Mesothelial cell of epicardium (in vitro differentiated cells): ENCODE results near the gene OR51I1. TPM values are rescaled to one million over a fixed set of nuclear protein-coding genes. Genes with fewer than 3 reads are reported as not detected.

Source experiments
- DNase-seq, 2 experiments: peaks; one replicate each; pipeline ENCODE4 v3.0.0; 2021; ENCODE audit warnings: low spot score in 2 of 2; ENCODE audit not compliant: unreplicated experiment in 2 of 2
- H3K27ac Mint-ChIP-seq: 2 replicates; pipeline ENCODE4 v1.8.0; 2021; ENCODE audit warnings: mixed read lengths
- H3K27me3 Mint-ChIP-seq: 2 replicates; pipeline ENCODE4 v1.8.0; 2021; ENCODE audit warnings: low read depth, mixed read lengths
- H3K36me3 Mint-ChIP-seq: 2 replicates; pipeline ENCODE4 v1.8.0; 2021; ENCODE audit warnings: mixed read lengths
- H3K4me1 Mint-ChIP-seq: 2 replicates; pipeline ENCODE4 v1.8.0; 2021; ENCODE audit warnings: mixed read lengths
- H3K4me3 Mint-ChIP-seq: 2 replicates; pipeline ENCODE4 v1.8.0; 2021; ENCODE audit warnings: mild to moderate bottlenecking, moderate library complexity, mixed read lengths
- H3K9me3 Mint-ChIP-seq: 2 replicates; pipeline ENCODE4 v1.8.0; 2021; ENCODE audit warnings: mixed read lengths
- CTCF ChIP-seq: fragments of 200-600 bp; sonication (generic); IDR thresholded peaks from one replicate; pipeline ENCODE4 v1.5.0; 2021; ENCODE audit warnings: antibody characterized with exemption; ENCODE audit not compliant: unreplicated experiment
- total RNA-seq: library from RNA; stranded (reverse); gene quantifications from 3 replicates; pipeline ENCODE4 v1.2.1, GENCODE V29; 2021

Gene OR51I1
- total RNA-seq: 0.50 to 0.93 TPM (median 0.63 TPM) in 3 replicates

GRCh38 chr11:5441414-5441813 is at the start of gene OR51I1:
OR51I1 (minus strand) TSS chr11:5441514; CDS start chr11:5441514, 0 bp downstream.
- no peak for DNase-seq
- peaks cover 5% of the 10 kb centered on the region for H3K9me3 Mint-ChIP-seq
- TF ChIP-seq CTCF: no peak
- H3K27ac Mint-ChIP-seq: no peak within 1 kb of the TSS
- no peaks in the 10 kb centered on the region for H3K4me1 Mint-ChIP-seq
- peaks cover 31% of the 10 kb centered on the region for H3K27me3 Mint-ChIP-seq
- no peaks in the 10 kb centered on the region for H3K36me3 Mint-ChIP-seq
- no peak within 1 kb of the TSS for H3K4me3 Mint-ChIP-seq

GRCh38 chr11:5489576-5490357 is 48.5 kb upstream of the OR51I1 start:
- H3K9me3 Mint-ChIP-seq: no peaks in the 10 kb centered on the region
- no peaks in the 10 kb centered on the region for H3K36me3 Mint-ChIP-seq
- no peak overlapping the region for H3K27ac Mint-ChIP-seq
- no peak for TF ChIP-seq CTCF
- peaks cover 11% of the 10 kb centered on the region for H3K27me3 Mint-ChIP-seq
- H3K4me3 Mint-ChIP-seq: no peak overlapping the region
- H3K4me1 Mint-ChIP-seq: no peaks in the 10 kb centered on the region
- no peak for DNase-seq

- H3K27me3 Mint-ChIP-seq: peaks cover 10% of the 10 kb centered on the region
- no peak for DNase-seq
- H3K27ac Mint-ChIP-seq: no peak overlapping the region
- no peaks in the 10 kb centered on the region for H3K4me1 Mint-ChIP-seq
- no peak overlapping the region for H3K4me3 Mint-ChIP-seq
- H3K9me3 Mint-ChIP-seq: no peaks in the 10 kb centered on the region
- H3K36me3 Mint-ChIP-seq: no peaks in the 10 kb centered on the region
- TF ChIP-seq CTCF: no peak
Observed at GRCh38 chr11:5488798-5489399, 47.6 kb upstream of the OR51I1 start.

- Mint-ChIP-seq H3K4me3 (no peak within 1 kb of the TSS), H3K4me1 (no peaks in the 10 kb centered on the region), H3K27ac (no peak within 1 kb of the TSS), H3K9me3 (no peaks in the 10 kb centered on the region), H3K36me3 (no peaks in the 10 kb centered on the region), H3K27me3 (peaks cover 10% of the 10 kb centered on the region)
- no peak for TF ChIP-seq CTCF
- DNase-seq: no peak
Observed at GRCh38 chr11:5488385-5488784, 47.1 kb upstream of the OR51I1 start, which contains the start of gene OR52D1. OR52D1 (plus strand) TSS chr11:5488685; CDS start chr11:5488707, 22 bp downstream.

GRCh38 chr11:5486421-5486820 is 45.1 kb upstream of the OR51I1 start:
- Mint-ChIP-seq H3K4me1 (no peaks in the 10 kb centered on the region), H3K4me3 (no peak overlapping the region), H3K27me3 (peaks cover 5% of the 10 kb centered on the region), H3K9me3 (no peaks in the 10 kb centered on the region), H3K27ac (no peak overlapping the region), H3K36me3 (no peaks in the 10 kb centered on the region)
- no peak for TF ChIP-seq CTCF
- no peak for DNase-seq
